ENCODE results near the gene KMT2B. TPM values are rescaled to one million over a fixed set of nuclear protein-coding genes. Genes with fewer than 3 reads are reported as not detected.
A peak's percentile ranks its signal among the peaks of the same experiment; 100 is the strongest.

KMT2B gene
- total RNA-seq, 3 donors from 2014 or later = 14.2 to 16.2 (median 16.1) TPM

DNA sequence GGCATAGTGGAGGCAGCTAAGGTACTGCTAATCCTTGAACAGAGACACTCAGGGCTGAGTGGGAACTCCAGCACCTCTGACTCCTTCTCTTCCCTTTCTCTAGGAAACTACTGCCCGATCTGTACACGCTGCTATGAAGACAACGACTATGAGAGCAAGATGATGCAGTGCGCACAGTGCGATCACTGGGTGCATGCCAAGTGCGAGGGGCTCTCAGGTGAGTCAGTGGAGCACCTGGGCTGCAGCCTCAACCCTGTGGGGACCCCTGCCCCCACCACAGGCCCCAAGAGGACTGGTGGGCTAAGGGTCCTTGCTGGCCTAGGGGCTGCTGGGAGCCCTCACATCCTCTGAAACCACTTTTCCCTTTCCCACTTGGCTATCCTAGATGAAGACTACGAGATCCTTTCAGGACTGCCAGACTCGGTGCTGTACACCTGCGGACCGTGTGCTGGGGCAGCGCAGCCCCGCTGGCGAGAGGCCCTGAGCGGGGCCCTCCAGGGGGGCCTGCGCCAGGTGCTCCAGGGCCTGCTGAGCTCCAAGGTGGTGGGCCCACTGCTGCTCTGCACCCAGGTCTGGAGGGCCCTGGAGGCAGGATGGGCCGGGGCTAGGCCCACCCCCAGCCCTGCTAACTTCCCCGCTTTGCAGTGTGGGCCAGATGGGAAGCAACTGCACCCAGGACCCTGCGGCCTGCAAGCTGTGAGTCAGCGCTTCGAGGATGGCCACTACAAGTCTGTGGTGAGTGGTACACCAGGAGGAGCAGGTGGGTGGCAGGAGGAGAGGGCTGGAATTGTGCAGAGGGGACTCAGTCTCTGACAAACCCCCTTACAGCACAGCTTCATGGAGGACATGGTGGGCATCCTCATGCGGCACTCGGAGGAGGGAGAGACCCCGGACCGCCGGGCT, 9.5 kb downstream of the KMT2B start:
- Histone ChIP-seq H3K4me1 (no peaks in the 10 kb centered on the region), H3K4me3 (no peak overlapping the region), H3K9me3 (no peaks in the 10 kb centered on the region), H3K27ac (no peak overlapping the region), H3K36me3 (peaks cover 22% of the 10 kb centered on the region), H3K27me3 (no peaks in the 10 kb centered on the region)
- no peak for DNase-seq (ENCODE audit: low spot score in 2 of 2)
- intact Hi-C loops (cut with DNase I; ENCODE audit: low total_unique reads) = no loop called here
- TF ChIP-seq, protein P1, sequence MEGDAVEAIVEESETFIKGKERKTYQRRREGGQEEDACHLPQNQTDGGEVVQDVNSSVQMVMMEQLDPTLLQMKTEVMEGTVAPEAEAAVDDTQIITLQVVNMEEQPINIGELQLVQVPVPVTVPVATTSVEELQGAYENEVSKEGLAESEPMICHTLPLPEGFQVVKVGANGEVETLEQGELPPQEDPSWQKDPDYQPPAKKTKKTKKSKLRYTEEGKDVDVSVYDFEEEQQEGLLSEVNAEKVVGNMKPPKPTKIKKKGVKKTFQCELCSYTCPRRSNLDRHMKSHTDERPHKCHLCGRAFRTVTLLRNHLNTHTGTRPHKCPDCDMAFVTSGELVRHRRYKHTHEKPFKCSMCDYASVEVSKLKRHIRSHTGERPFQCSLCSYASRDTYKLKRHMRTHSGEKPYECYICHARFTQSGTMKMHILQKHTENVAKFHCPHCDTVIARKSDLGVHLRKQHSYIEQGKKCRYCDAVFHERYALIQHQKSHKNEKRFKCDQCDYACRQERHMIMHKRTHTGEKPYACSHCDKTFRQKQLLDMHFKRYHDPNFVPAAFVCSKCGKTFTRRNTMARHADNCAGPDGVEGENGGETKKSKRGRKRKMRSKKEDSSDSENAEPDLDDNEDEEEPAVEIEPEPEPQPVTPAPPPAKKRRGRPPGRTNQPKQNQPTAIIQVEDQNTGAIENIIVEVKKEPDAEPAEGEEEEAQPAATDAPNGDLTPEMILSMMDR (IDR thresholded peaks at IDR 0.05) = no peak
- TF ChIP-seq POLR2AphosphoS5 (IDR thresholded peaks at IDR 0.05) (no peak), POLR2A (IDR thresholded peaks at IDR 0.05) (no peak)

DNA sequence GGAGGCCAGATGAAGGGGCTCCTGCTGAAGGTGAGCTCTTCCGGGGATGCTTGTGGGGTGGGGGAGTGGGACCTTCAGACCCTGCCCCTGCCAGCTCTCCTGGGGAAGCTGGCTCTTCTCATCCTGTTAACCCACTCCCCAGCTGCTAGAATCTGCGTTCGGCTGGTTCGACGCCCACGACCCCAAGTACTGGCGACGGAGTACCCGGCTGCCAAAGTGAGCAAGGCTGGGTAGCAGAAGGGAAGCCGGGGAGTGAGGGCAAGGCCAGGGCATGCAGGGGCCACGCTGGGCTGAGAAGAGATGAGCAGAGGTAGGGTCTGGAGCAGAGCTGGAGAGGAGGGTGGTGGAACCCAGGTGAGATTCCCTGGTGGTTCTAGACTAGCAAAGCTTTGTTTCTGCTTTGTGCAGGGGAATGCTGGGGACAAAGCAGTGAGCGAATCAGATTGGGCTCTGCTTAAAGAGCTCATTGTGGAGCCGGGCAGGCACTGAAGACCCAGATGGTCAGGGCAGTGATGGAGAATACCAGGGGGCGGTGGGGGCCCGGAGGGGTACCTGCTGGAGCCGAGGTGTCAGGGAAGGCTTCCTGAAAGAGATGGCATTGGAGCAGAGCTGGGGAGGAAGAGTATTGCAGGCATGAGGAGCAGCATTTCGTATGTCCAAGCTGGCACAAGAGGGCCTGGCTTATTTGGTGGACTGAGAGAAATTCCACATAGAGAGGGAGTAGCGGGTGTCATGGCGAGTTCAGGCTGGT, 10.3 kb downstream of the KMT2B start:
- Histone ChIP-seq H3K36me3 (peaks cover 22% of the 10 kb centered on the region), H3K9me3 (no peaks in the 10 kb centered on the region)
- TF ChIP-seq, protein P1 (IDR thresholded peaks at IDR 0.05) = no peak
- no peak for TF ChIP-seq POLR2AphosphoS5 (IDR thresholded peaks at IDR 0.05)
- no peak for TF ChIP-seq POLR2A (IDR thresholded peaks at IDR 0.05)

DNA sequence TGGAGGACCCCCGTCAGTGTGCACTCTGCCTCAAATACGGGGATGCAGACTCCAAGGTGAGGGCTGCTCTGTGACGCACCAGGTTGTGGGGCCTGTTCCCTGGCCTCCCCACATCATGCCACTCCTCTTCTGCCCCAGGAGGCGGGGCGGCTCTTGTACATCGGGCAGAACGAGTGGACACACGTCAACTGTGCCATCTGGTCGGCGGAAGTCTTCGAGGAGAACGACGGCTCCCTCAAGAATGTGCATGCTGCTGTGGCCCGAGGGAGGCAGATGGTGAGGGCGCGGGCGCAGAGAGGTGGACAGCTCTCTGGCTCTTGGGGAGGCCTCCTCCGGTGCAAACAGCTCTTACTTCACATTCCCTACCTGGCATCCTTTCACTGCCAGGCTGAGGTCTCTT, 11.2 kb downstream of the KMT2B start:
- Histone ChIP-seq H3K9me3 (no peaks in the 10 kb centered on the region), H3K4me1 (no peaks in the 10 kb centered on the region), H3K27me3 (no peaks in the 10 kb centered on the region), H3K27ac (no peak overlapping the region), H3K4me3 (no peak overlapping the region), H3K36me3 (peaks cover 22% of the 10 kb centered on the region)
- no peak for DNase-seq (ENCODE audit: low spot score in 2 of 2)
- TF ChIP-seq POLR2AphosphoS5 (IDR thresholded peaks at IDR 0.05) = no peak
- no peak for TF ChIP-seq POLR2A (IDR thresholded peaks at IDR 0.05)
- TF ChIP-seq, protein P1 (IDR thresholded peaks at IDR 0.05) = no peak
- intact Hi-C loops (cut with DNase I; ENCODE audit: low total_unique reads) = no loop called here

More for the DNA sequence above, 10.3 kb downstream of the KMT2B start:
- Histone ChIP-seq H3K4me1 (no peaks in the 10 kb centered on the region), H3K27me3 (no peaks in the 10 kb centered on the region), H3K27ac (no peak overlapping the region), H3K4me3 (no peak overlapping the region)
- no peak for DNase-seq (ENCODE audit: low spot score in 2 of 2)
- intact Hi-C loops (cut with DNase I; ENCODE audit: low total_unique reads) = no loop called here

DNA sequence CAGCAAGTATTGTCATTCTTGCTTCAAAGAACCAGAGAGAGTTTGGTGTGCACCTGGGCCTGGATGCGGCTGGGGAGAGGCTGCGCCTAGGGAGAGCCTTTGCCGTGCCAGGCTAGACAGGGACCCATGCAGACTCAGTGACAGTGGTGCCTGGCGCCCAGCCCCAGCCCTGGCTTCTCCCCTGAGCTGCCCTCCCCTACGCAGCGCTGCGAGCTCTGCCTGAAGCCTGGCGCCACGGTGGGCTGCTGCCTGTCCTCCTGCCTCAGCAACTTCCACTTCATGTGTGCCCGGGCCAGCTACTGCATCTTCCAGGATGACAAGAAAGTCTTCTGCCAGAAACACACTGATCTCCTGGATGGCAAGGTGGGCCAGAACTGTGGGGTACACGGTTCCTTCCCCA, 12.0 kb downstream of the KMT2B start:
- Histone ChIP-seq H3K4me1 (no peaks in the 10 kb centered on the region), H3K36me3 (peaks cover 16% of the 10 kb centered on the region), H3K9me3 (no peaks in the 10 kb centered on the region), H3K4me3 (no peak overlapping the region), H3K27ac (peak overlapping the region in 1 of 2 donors; percentile 42), H3K27me3 (no peaks in the 10 kb centered on the region)
- TF ChIP-seq POLR2AphosphoS5 (IDR thresholded peaks at IDR 0.05) = no peak
- TF ChIP-seq, protein P1 (IDR thresholded peaks at IDR 0.05) = no peak
- TF ChIP-seq POLR2A (IDR thresholded peaks at IDR 0.05) = no peak
- no peak for DNase-seq (ENCODE audit: low spot score in 2 of 2)
- intact Hi-C loops (cut with DNase I; ENCODE audit: low total_unique reads) = no loop called here

DNA sequence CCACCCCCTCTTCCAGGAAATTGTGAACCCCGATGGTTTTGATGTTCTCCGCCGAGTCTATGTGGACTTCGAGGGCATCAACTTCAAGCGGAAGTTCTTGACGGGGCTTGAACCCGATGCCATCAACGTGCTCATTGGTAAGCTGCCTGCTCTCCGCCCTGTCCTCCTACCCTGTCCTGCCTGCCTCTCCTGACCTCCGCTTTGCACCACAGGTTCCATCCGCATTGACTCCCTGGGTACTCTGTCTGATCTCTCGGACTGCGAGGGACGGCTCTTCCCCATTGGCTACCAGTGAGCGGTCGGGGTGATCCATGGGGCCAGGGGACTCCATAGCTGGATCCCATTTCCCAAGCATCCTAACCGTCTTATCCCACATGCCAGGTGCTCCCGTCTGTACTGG, 12.5 kb downstream of the KMT2B start:
- H3K36me3 ChIP-seq = peaks cover 14% of the 10 kb centered on the region
- no peak for TF ChIP-seq POLR2A (IDR thresholded peaks at IDR 0.05)
- TF ChIP-seq, protein P1 (IDR thresholded peaks at IDR 0.05) = no peak
- TF ChIP-seq POLR2AphosphoS5 (IDR thresholded peaks at IDR 0.05) = no peak
- H3K4me3 ChIP-seq = no peak overlapping the region
- H3K27me3 ChIP-seq = no peaks in the 10 kb centered on the region
- no peaks in the 10 kb centered on the region for H3K4me1 ChIP-seq
- no peaks in the 10 kb centered on the region for H3K9me3 ChIP-seq
- peak overlapping the region; percentile 42 to 52 for H3K27ac ChIP-seq
- no peak for DNase-seq (ENCODE audit: low spot score in 2 of 2)
- intact Hi-C loops (cut with DNase I; ENCODE audit: low total_unique reads) = no loop called here

All from breast epithelium (tissue), 4 donors.